Ishikawa (cell line): Measurements from ENCODE around the gene AP3D1.

Source experiments
- CREB1 ChIP-seq: IDR thresholded peaks from 2 replicates; pipeline ENCODE4 v1.6.1; 2012; ENCODE audit warnings: low read depth
- EP300 ChIP-seq: IDR thresholded peaks from 2 replicates; pipeline ENCODE4 v1.6.1; 2012; ENCODE audit warnings: borderline replicate concordance
- MAX ChIP-seq: IDR thresholded peaks from 2 replicates; pipeline ENCODE4 v1.6.1; 2012
- TEAD4 ChIP-seq: IDR thresholded peaks from 2 replicates; pipeline ENCODE4 v1.6.1; 2012

- TF ChIP-seq MAX (no peak), CREB1 (no peak), TEAD4 (no peak), EP300 (no peak)
These were observed 34.9 kb upstream of the AP3D1 start for GRCh38 chr19:2186071-2186846.
